ENCODE measurements around the gene C17orf67. TPM values are rescaled to one million over a fixed set of nuclear protein-coding genes. Genes with fewer than 3 reads are reported as not detected.

Gene C17orf67
- total and polyA plus RNA-seq, 2 experiments from 2014 or later = 0.27 to 0.73 TPM

DNA sequence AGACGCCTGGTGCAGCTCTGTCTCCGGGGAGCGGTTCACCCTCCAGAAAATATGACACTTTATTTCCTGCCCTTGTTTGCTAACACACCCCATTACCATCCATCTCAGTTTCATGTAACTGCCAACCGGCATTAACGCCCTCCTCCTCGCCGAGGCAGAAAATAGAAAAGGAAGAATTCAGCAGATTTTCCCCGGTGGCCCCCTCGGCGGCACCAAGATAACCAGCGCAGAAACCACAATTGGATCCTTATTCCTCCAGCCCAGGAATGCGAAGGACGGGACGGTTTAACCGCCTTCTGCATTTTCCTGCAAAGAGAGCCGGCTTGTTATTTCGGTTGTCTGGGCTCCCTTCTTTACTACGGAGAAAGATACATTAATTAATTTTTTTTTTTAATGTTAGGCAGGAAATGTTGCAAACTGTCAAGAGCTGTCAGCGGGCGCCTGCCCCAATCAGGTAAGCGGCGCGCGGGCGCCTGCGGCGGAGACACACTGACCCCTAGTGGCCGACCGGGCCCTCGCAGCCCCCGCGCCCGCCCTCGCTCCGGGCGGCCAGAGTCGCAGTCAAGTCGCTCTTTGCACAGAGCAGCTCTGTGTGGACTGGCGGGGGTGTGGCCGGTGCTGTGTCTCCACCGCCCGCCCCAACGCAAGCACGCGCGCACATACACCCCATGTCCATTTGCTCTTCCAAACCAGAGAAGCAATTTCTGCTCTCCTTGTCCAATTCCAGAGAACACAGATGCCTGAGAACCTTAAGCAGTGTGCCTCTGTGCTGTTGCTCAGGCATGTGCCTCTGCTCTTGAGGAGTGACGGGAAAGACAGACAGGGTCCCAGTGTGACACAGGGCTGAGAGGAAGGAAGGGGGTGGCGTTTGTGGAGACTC, 53.6 kb downstream of the C17orf67 start:
- Histone ChIP-seq H2AFZ (peak overlapping the region; percentile 34), H3K4me3 (peak overlapping the region; percentile 29), H3K9me3 (ENCODE audit: low read depth) (no peaks in the 10 kb centered on the region), H3K79me2 (no peaks in the 10 kb centered on the region), H4K20me1 (ENCODE audit: insufficient read depth, poor library complexity, severe bottlenecking) (no peaks in the 10 kb centered on the region), H3K4me1 (ENCODE audit: insufficient read depth) (peaks cover 9% of the 10 kb centered on the region), H3K27me3 (peaks cover 32% of the 10 kb centered on the region), H3K27ac (peak overlapping the region; percentile 2), H3K36me3 (replicated peaks; ENCODE audit: insufficient read depth, low read depth) (no peaks in the 10 kb centered on the region), H3K4me2 (peak overlapping the region; percentile 92), H3K9me2 (replicated peaks; ENCODE audit: insufficient read depth) (no peaks in the 10 kb centered on the region)
- DNase-seq (ENCODE audit: low spot score) = peak; percentile 90
- WGBS (ENCODE audit: low lambda C conversion rate, missing lambda C conversion rate) = 3% methylated on average over 48 of the region's 48 CpGs
- no peak for TF ChIP-seq EZH2phosphoT487 (IDR thresholded peaks at IDR 0.05; ENCODE audit: low read depth, severe bottlenecking, unreplicated experiment)
- TF ChIP-seq, protein P1, sequence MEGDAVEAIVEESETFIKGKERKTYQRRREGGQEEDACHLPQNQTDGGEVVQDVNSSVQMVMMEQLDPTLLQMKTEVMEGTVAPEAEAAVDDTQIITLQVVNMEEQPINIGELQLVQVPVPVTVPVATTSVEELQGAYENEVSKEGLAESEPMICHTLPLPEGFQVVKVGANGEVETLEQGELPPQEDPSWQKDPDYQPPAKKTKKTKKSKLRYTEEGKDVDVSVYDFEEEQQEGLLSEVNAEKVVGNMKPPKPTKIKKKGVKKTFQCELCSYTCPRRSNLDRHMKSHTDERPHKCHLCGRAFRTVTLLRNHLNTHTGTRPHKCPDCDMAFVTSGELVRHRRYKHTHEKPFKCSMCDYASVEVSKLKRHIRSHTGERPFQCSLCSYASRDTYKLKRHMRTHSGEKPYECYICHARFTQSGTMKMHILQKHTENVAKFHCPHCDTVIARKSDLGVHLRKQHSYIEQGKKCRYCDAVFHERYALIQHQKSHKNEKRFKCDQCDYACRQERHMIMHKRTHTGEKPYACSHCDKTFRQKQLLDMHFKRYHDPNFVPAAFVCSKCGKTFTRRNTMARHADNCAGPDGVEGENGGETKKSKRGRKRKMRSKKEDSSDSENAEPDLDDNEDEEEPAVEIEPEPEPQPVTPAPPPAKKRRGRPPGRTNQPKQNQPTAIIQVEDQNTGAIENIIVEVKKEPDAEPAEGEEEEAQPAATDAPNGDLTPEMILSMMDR (IDR thresholded peaks at IDR 0.05; ENCODE audit: poor library complexity) = peak; percentile 99

DNA sequence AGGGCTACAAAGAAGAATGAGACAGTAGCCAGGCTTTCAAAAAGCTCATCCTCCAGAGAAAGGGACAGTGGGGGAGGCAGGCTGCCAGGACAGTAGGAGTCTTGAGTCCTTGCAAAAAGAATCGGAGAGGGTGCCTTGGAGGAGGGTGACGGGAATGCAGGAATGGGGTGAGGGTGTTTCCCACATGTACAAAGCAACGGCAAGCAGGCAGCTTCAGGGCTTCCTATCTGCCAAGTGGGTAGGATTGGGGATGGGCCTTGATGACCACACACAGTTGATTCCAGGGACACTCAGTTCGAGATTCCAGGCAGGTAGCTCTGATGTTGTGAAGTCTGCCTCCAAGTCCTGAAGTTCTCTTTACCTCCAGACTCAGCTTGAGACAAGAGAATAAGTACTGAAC, 54.4 kb downstream of the C17orf67 start:
- TF ChIP-seq EZH2 (IDR thresholded peaks at IDR 0.05; ENCODE audit: borderline replicate concordance) = no peak
- TF ChIP-seq, protein P1 (IDR thresholded peaks at IDR 0.05; ENCODE audit: poor library complexity) = no peak
- 68% methylated on average over 4 of the region's 4 CpGs for WGBS (ENCODE audit: low lambda C conversion rate, missing lambda C conversion rate)
- H3K27me3 ChIP-seq = peaks cover 32% of the 10 kb centered on the region
- no peaks in the 10 kb centered on the region for H3K79me2 ChIP-seq
- H3K4me3 ChIP-seq = no peak overlapping the region
- H2AFZ ChIP-seq = no peak overlapping the region
- no peaks in the 10 kb centered on the region for H3K9me2 ChIP-seq (replicated peaks; ENCODE audit: insufficient read depth)
- no peak for DNase-seq (ENCODE audit: low spot score)
- peak overlapping the region; percentile 92 for H3K4me2 ChIP-seq
- H3K36me3 ChIP-seq (replicated peaks; ENCODE audit: insufficient read depth, low read depth) = no peaks in the 10 kb centered on the region
- no peaks in the 10 kb centered on the region for H3K9me3 ChIP-seq (ENCODE audit: low read depth)
- no peaks in the 10 kb centered on the region for H4K20me1 ChIP-seq (ENCODE audit: insufficient read depth, poor library complexity, severe bottlenecking)
- H3K4me1 ChIP-seq (ENCODE audit: insufficient read depth) = peaks cover 9% of the 10 kb centered on the region
- H3K27ac ChIP-seq = peak overlapping the region; percentile 2

DNA sequence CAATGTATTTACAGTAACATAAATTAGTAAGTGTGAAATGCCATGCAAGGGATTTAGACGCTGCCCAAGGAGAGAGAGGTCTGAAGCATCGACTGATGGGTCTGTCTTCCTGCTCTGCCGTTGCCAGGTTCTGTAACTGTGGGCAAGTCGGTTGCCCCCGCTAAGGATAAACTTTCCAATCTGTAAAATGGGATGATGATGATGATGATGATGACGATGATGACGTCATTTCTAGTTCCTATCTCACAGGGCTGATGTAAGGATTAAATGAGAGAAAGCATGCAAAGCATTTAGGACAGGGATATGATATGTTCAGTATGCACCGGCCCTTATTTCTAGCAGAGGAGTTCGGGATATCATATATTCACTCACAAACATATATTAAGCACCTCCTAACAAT, 54.8 kb downstream of the C17orf67 start:
- WGBS (ENCODE audit: low lambda C conversion rate, missing lambda C conversion rate) = 88% methylated on average over 9 of the region's 9 CpGs
- H3K79me2 ChIP-seq = no peaks in the 10 kb centered on the region

More for the DNA sequence above, 54.8 kb downstream of the C17orf67 start:
- TF ChIP-seq, protein P1 (IDR thresholded peaks at IDR 0.05; ENCODE audit: poor library complexity) = no peak
- TF ChIP-seq EZH2 (IDR thresholded peaks at IDR 0.05; ENCODE audit: borderline replicate concordance) (no peak), EZH2phosphoT487 (IDR thresholded peaks at IDR 0.05; ENCODE audit: low read depth, severe bottlenecking, unreplicated experiment) (no peak)
- no peaks in the 10 kb centered on the region for H4K20me1 ChIP-seq (ENCODE audit: insufficient read depth, poor library complexity, severe bottlenecking)
- no peaks in the 10 kb centered on the region for H3K36me3 ChIP-seq (replicated peaks; ENCODE audit: insufficient read depth, low read depth)
- H2AFZ ChIP-seq = no peak overlapping the region
- H3K9me2 ChIP-seq (replicated peaks; ENCODE audit: insufficient read depth) = no peaks in the 10 kb centered on the region
- peaks cover 9% of the 10 kb centered on the region for H3K4me1 ChIP-seq (ENCODE audit: insufficient read depth)
- H3K4me2 ChIP-seq = no peak overlapping the region
- H3K27me3 ChIP-seq = peaks cover 32% of the 10 kb centered on the region
- no peak overlapping the region for H3K4me3 ChIP-seq
- H3K27ac ChIP-seq = no peak overlapping the region
- no peaks in the 10 kb centered on the region for H3K9me3 ChIP-seq (ENCODE audit: low read depth)
- no peak for DNase-seq (ENCODE audit: low spot score)
